NCI-H187 (cell line): ENCODE data around the gene RPL9.
"Not testable (repeated sequence)": the region's sequence is repeated elsewhere in the genome, so short reads cannot be mapped to it uniquely, and the experiment has no call there.

Experiments
- DNase-seq, 2 experiments: peaks; one replicate each; lab custom pipeline; 2025; lab: John Stamatoyannopoulos, UW

The RPL9 gene

GRCh38 chr4:39458505-39459300 lies at the start of gene RPL9, which contains the start of gene LIAS:
TSS of gene RPL9 (minus strand) at chr4:39458922. CDS start at chr4:39458439, 483 bp downstream.
TSS of gene LIAS (plus strand) at chr4:39459056. CDS start at chr4:39459118, 62 bp downstream.
- DNase-seq, result peak; percentile 96 to 97

- DNase-seq, result no peak
Observed at GRCh38 chr4:39505581-39505980, 46.9 kb upstream of the RPL9 start.

- no peak for DNase-seq
Observed at GRCh38 chr4:39504538-39504937, 45.8 kb upstream of the RPL9 start.

GRCh38 chr4:39502664-39503035 lies 43.9 kb upstream of the RPL9 start:
- not testable (repeated sequence) for DNase-seq

GRCh38 chr4:39502019-39502663 lies 43.4 kb upstream of the RPL9 start:
- no peak for DNase-seq

- DNase-seq, result no peak
Observed at GRCh38 chr4:39498727-39499020, 40.0 kb upstream of the RPL9 start.

GRCh38 chr4:39497909-39498726 lies 39.4 kb upstream of the RPL9 start:
- no peak for DNase-seq

- no peak for DNase-seq
Observed at GRCh38 chr4:39495446-39496213, 36.9 kb upstream of the RPL9 start.

- DNase-seq, result no peak
Observed at GRCh38 chr4:39494354-39494753, 35.6 kb upstream of the RPL9 start.

GRCh38 chr4:39490322-39490721 lies 31.6 kb upstream of the RPL9 start:
- no peak for DNase-seq

GRCh38 chr4:39486221-39486804 lies 27.6 kb upstream of the RPL9 start:
- no peak for DNase-seq

GRCh38 chr4:39484582-39485272 lies 26.0 kb upstream of the RPL9 start:
- DNase-seq, result no peak

- no peak for DNase-seq
Observed at GRCh38 chr4:39480902-39481695, 22.4 kb upstream of the RPL9 start.

GRCh38 chr4:39480251-39480650 lies 21.5 kb upstream of the RPL9 start:
- DNase-seq, result no peak

- DNase-seq, result no peak
Observed at GRCh38 chr4:39476187-39476895, 17.6 kb upstream of the RPL9 start.

- DNase-seq, result no peak
Observed at GRCh38 chr4:39472396-39472795, 13.7 kb upstream of the RPL9 start.

GRCh38 chr4:39470402-39470801 lies 11.7 kb upstream of the RPL9 start:
- DNase-seq, result no peak

GRCh38 chr4:39469429-39470077 lies 10.8 kb upstream of the RPL9 start:
- peak in 1 of 2 experiments; percentile 52 for DNase-seq

GRCh38 chr4:39467464-39467863 lies 8.7 kb upstream of the RPL9 start:
- DNase-seq, result no peak
